Measurements from ENCODE around the gene MOV10L1. TPM values are rescaled to one million over a fixed set of nuclear protein-coding genes. Genes with fewer than 3 reads are reported as not detected.
"Not testable (repeated sequence)": the region's sequence is repeated elsewhere in the genome, so short reads cannot be mapped to it uniquely, and the experiment has no call there.

The MOV10L1 gene
- total and polyA plus RNA-seq, 2 donors (not counting 3 experiments of a cell fraction or from before 2014, with no cell fraction given), result 27.6 to 37.6 TPM

- Histone ChIP-seq H3K9me1 (replicated peaks; ENCODE audit: control insufficient read depth, extremely low read depth, insufficient read depth, low read length) (no peaks in the 10 kb centered on the region), H3K4me1 (ENCODE audit: control insufficient read depth, extremely low read depth, insufficient read depth, low read length) (no peaks in the 10 kb centered on the region), H2AFZ (ENCODE audit: low read depth, low read length) (no peak overlapping the region), H3K9me3 (replicated peaks; ENCODE audit: control insufficient read depth, insufficient read depth, low read length) (no peaks in the 10 kb centered on the region), H3K36me3 (ENCODE audit: control insufficient read depth in 2 of 2, extremely low read depth in 1 of 2, insufficient read depth in 2 of 2, low read length in 2 of 2) (peaks cover 22 to 26% of the 10 kb centered on the region in 2 experiments), H3K79me2 (ENCODE audit: control insufficient read depth, insufficient read depth, low read length) (no peaks in the 10 kb centered on the region), H3K4me3 (replicated peaks in 1 of 3; ENCODE audit: insufficient read depth in 1 of 3, low read depth in 1 of 3, low read length in 3 of 3) (no peak overlapping the region), H3K27ac (ENCODE audit: insufficient read depth, low read depth, low read length) (no peak overlapping the region), H4K20me1 (replicated peaks; ENCODE audit: control insufficient read depth, extremely low read depth, insufficient read depth, low read length) (no peaks in the 10 kb centered on the region), H3K9ac (replicated peaks; ENCODE audit: extremely low read depth, insufficient read depth, low read length) (no peak overlapping the region), H3K4me2 (ENCODE audit: insufficient read depth, low read length) (no peak overlapping the region), H3K27me3 (ENCODE audit: control insufficient read depth in 2 of 2, insufficient read depth in 2 of 2, low read length in 2 of 2) (no peaks in the 10 kb centered on the region)
- ChIA-PET CTCF (no interaction called here), POLR2A (no interaction called here)
- no TSS peak for BruUV-seq (replicated peaks)
- intact Hi-C loops (cut with micrococcal nuclease) (no loop called here), dilution Hi-C loops (cut with MboI; ENCODE audit: extremely low pct_ligation_motif_present, low sequenced_read_pairs) (no loop called here)
- TF ChIP-seq, protein P1, sequence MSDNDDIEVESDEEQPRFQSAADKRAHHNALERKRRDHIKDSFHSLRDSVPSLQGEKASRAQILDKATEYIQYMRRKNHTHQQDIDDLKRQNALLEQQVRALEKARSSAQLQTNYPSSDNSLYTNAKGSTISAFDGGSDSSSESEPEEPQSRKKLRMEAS (IDR thresholded peaks at IDR 0.05; ENCODE audit: insufficient read depth, insufficient read length), result no peak
- no peak for TF ChIP-seq POLR2AphosphoS5 (IDR thresholded peaks at IDR 0.05; ENCODE audit: insufficient read depth, low read depth, low read length)
- TF ChIP-seq JUN (IDR thresholded peaks at IDR 0.05; ENCODE audit: borderline replicate concordance, insufficient read depth, insufficient read length, low read depth), result no peak
- no peak for TF ChIP-seq MYC (IDR thresholded peaks at IDR 0.05; ENCODE audit: low read depth, low read length)
- TF ChIP-seq POLR2A (IDR thresholded peaks at IDR 0.05; ENCODE audit: low read depth, low read length), result no peak
- no peak for TF ChIP-seq CTCF (IDR thresholded peaks at IDR 0.05; ENCODE audit: extremely low read depth in 1 of 2, insufficient read depth in 1 of 2, low read depth in 1 of 2, low read length in 2 of 2)
- FAIRE-seq (no peak), DNase-seq (ENCODE audit: low read depth, low spot score) (no peak)
Measured at GRCh38 chr22:50136581-50137015, 46.8 kb downstream of the MOV10L1 start.

- POLR2A ChIA-PET; intact Hi-C loops (cut with micrococcal nuclease); FAIRE-seq; dilution Hi-C loops (cut with MboI; ENCODE audit: extremely low pct_ligation_motif_present, low sequenced_read_pairs); H3K4me1 ChIP-seq (ENCODE audit: control insufficient read depth, extremely low read depth, insufficient read depth, low read length); H3K27me3 ChIP-seq (ENCODE audit: control insufficient read depth in 2 of 2, insufficient read depth in 2 of 2, low read length in 2 of 2); H3K4me2 ChIP-seq (ENCODE audit: insufficient read depth, low read length); H4K20me1 ChIP-seq (replicated peaks; ENCODE audit: control insufficient read depth, extremely low read depth, insufficient read depth, low read length); H3K4me3 ChIP-seq (replicated peaks in 1 of 3; ENCODE audit: insufficient read depth in 1 of 3, low read depth in 1 of 3, low read length in 3 of 3); H3K9me1 ChIP-seq (replicated peaks; ENCODE audit: control insufficient read depth, extremely low read depth, insufficient read depth, low read length); H3K9ac ChIP-seq (replicated peaks; ENCODE audit: extremely low read depth, insufficient read depth, low read length); H3K27ac ChIP-seq (ENCODE audit: insufficient read depth, low read depth, low read length); BruUV-seq (replicated peaks); CTCF ChIA-PET; DNase-seq (ENCODE audit: low read depth, low spot score); H2AFZ ChIP-seq (ENCODE audit: low read depth, low read length); H3K9me3 ChIP-seq (replicated peaks; ENCODE audit: control insufficient read depth, insufficient read depth, low read length); H3K79me2 ChIP-seq (ENCODE audit: control insufficient read depth, insufficient read depth, low read length): not testable (repeated sequence)
- peaks cover 22 to 23% of the 10 kb centered on the region in 2 experiments for H3K36me3 ChIP-seq (ENCODE audit: control insufficient read depth in 2 of 2, extremely low read depth in 1 of 2, insufficient read depth in 2 of 2, low read length in 2 of 2)
Measured at GRCh38 chr22:50137277-50137676, 47.5 kb downstream of the MOV10L1 start.

Measured in endothelial cell of umbilical vein (primary cell).